AG10803 (cell line): ENCODE measurements around the gene ATIC.

Experiments used
- DNase-seq: peaks from one replicate; pipeline ENCODE4 v3.0.0; 2010; ENCODE audit warnings: low read depth
- H3K4me3 ChIP-seq: 2 replicates; pipeline ENCODE4 v1.5.1; 2011; ENCODE audit warnings: mild to moderate bottlenecking, low read length, control low read depth
- TF ChIP-seq, protein P1 (sequence below): conservative IDR thresholded peaks from 2 replicates; pipeline ENCODE4 v1.5.1; 2011; ENCODE audit warnings: mild to moderate bottlenecking, low read length, control low read depth, inconsistent platforms

Gene ATIC

DNA sequence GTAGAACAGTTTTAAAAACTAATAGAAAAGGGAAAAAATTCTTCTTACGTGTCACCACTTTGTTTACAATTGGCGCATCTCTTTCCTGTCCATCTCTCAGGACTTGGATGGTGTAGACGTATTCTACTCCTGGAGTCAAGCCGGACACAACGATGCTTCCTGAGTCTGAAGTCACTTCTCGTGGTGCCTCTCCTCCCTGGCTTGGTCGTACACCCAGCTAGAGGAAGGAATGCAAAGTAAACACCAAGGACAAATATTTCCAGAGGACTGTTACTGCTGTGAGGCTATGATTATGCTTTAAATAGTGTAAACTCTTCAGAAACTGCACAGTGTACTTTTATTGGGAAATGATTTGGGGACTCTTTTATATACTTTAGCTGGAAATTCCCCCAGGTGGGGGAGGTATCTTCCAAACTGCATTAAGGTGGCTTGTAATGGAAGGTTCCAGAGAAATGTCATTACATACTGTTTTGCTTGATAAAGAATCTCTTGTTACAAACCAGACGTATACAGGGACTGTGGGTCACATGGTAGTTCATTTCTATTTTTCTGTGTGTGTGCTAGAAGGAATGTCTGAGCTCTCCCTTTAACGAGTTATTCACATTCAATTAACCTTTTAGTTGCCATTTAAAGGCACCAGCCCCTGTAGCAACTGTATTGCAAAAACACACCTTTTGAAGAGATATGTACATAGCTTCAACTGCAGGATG is 85.9 kb downstream of the ATIC start:
- TF ChIP-seq, protein P1, sequence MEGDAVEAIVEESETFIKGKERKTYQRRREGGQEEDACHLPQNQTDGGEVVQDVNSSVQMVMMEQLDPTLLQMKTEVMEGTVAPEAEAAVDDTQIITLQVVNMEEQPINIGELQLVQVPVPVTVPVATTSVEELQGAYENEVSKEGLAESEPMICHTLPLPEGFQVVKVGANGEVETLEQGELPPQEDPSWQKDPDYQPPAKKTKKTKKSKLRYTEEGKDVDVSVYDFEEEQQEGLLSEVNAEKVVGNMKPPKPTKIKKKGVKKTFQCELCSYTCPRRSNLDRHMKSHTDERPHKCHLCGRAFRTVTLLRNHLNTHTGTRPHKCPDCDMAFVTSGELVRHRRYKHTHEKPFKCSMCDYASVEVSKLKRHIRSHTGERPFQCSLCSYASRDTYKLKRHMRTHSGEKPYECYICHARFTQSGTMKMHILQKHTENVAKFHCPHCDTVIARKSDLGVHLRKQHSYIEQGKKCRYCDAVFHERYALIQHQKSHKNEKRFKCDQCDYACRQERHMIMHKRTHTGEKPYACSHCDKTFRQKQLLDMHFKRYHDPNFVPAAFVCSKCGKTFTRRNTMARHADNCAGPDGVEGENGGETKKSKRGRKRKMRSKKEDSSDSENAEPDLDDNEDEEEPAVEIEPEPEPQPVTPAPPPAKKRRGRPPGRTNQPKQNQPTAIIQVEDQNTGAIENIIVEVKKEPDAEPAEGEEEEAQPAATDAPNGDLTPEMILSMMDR: peak; percentile 35
- no peak overlapping the region for H3K4me3 ChIP-seq
- DNase-seq: no peak

DNA sequence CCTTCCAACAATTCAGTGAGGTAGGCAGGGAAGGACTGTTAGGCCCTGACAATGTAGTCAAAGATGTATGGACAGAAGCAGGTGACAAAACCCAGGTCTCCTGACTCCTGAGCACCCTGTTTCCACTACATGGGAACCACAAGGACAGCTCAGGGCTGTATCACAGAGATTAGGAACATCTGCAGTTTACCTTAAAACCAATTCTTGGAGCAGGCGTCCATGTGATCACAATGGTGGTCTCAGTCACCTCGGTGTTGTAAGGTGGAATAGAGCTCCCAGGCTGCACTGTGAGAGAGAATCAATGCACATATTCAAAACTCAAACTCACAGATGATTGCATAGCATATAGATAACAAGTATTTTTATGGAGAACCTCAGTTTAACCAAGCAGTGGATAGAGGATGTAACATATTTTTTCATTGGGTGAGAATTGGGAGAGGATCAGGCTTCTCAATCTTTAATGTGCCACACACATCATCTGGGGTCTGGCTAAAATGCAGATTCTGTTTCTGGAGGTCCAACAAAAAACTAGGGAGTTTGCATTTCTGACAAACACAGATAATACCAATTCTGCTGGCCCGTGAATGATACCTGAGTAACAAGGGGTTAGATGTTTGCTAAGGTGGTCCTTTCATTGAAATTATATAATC is 87.3 kb downstream of the ATIC start:
- no peak overlapping the region for H3K4me3 ChIP-seq
- no peak for DNase-seq
- TF ChIP-seq, protein P1: no peak
